NCI-H2227 (cell line): ENCODE measurements around the gene MSH3.
"Not testable (repeated sequence)": the region's sequence is repeated elsewhere in the genome, so short reads cannot be mapped to it uniquely, and the experiment has no call there.

Source experiments
- DNase-seq: peaks from one replicate; lab custom pipeline; 2025; ENCODE audit not compliant: unreplicated experiment; lab: John Stamatoyannopoulos, UW

Gene MSH3

GRCh38 chr5:80655231-80655774 lies 851 bp downstream of the MSH3 start:
- no peak for DNase-seq

GRCh38 chr5:80656425-80656824 lies 2.0 kb downstream of the MSH3 start:
- no peak for DNase-seq

- no peak for DNase-seq
Measured at GRCh38 chr5:80659106-80659505, 4.7 kb downstream of the MSH3 start.

GRCh38 chr5:80660661-80661060 lies 6.2 kb downstream of the MSH3 start:
- not testable (repeated sequence) for DNase-seq

GRCh38 chr5:80662108-80662507 lies 7.7 kb downstream of the MSH3 start:
- DNase-seq: no peak

GRCh38 chr5:80665057-80665456 lies 10.6 kb downstream of the MSH3 start:
- DNase-seq: no peak

GRCh38 chr5:80667384-80667783 lies 12.9 kb downstream of the MSH3 start:
- DNase-seq: no peak

GRCh38 chr5:80668016-80668969 lies 13.8 kb downstream of the MSH3 start:
- DNase-seq: no peak

GRCh38 chr5:80672140-80672736 lies 17.8 kb downstream of the MSH3 start:
- DNase-seq: peak; percentile 73

GRCh38 chr5:80676706-80677105 lies 22.3 kb downstream of the MSH3 start:
- no peak for DNase-seq

GRCh38 chr5:80686757-80687156 lies 32.3 kb downstream of the MSH3 start:
- peak; percentile 7 for DNase-seq

- DNase-seq: no peak
Measured at GRCh38 chr5:80688648-80689420, 34.4 kb downstream of the MSH3 start.

GRCh38 chr5:80689627-80690026 lies 35.2 kb downstream of the MSH3 start:
- no peak for DNase-seq

- DNase-seq: no peak
Measured at GRCh38 chr5:80695666-80696065, 41.2 kb downstream of the MSH3 start.

- no peak for DNase-seq
Measured at GRCh38 chr5:80696450-80696849, 42.0 kb downstream of the MSH3 start.

- no peak for DNase-seq
Measured at GRCh38 chr5:80697100-80697499, 42.6 kb downstream of the MSH3 start.

- no peak for DNase-seq
Measured at GRCh38 chr5:80698369-80698768, 43.9 kb downstream of the MSH3 start.

GRCh38 chr5:80701597-80701996 lies 47.1 kb downstream of the MSH3 start:
- DNase-seq: no peak

- DNase-seq: no peak
Measured at GRCh38 chr5:80703291-80703690, 48.8 kb downstream of the MSH3 start.

- DNase-seq: no peak
Measured at GRCh38 chr5:80703747-80704146, 49.3 kb downstream of the MSH3 start.

- no peak for DNase-seq
Measured at GRCh38 chr5:80704221-80704620, 49.8 kb downstream of the MSH3 start.
